ENCODE measurements around the gene MRPL20.
"Not testable (repeated sequence)": the region's sequence is repeated elsewhere in the genome, so short reads cannot be mapped to it uniquely, and the experiment has no call there.

Gene MRPL20

GRCh38 chr1:1380860-1381259, 26.2 kb downstream of the MRPL20 start:
- DNase-seq: no peak

- DNase-seq: no peak
Observed at GRCh38 chr1:1377540-1378205, 29.4 kb downstream of the MRPL20 start.

- no peak for DNase-seq
Observed at GRCh38 chr1:1376551-1377226, 30.4 kb downstream of the MRPL20 start.

- peak; percentile 98 for DNase-seq
Observed at GRCh38 chr1:1374929-1375662, 32.0 kb downstream of the MRPL20 start, which contains the start of gene AURKAIP1. Gene AURKAIP1 (minus strand): TSS chr1:1375207. CDS start chr1:1374756, 451 bp downstream.

- peak; percentile 71 for DNase-seq
Observed at GRCh38 chr1:1374589-1374928, 32.5 kb downstream of the MRPL20 start.

GRCh38 chr1:1373815-1374588, 33.1 kb downstream of the MRPL20 start:
- DNase-seq: no peak

GRCh38 chr1:1373051-1373814, 33.9 kb downstream of the MRPL20 start:
- DNase-seq: no peak

- DNase-seq: peak; percentile 93
Observed at GRCh38 chr1:1371746-1372711, 35.1 kb downstream of the MRPL20 start.

- peak; percentile 85 for DNase-seq
Observed at GRCh38 chr1:1371364-1371745, 35.7 kb downstream of the MRPL20 start.

GRCh38 chr1:1370771-1371300, 36.3 kb downstream of the MRPL20 start:
- DNase-seq: no peak

GRCh38 chr1:1370094-1370493, 37.0 kb downstream of the MRPL20 start:
- DNase-seq: not testable (repeated sequence)

GRCh38 chr1:1367315-1367714, 39.8 kb downstream of the MRPL20 start:
- DNase-seq: no peak

- DNase-seq: no peak
Observed at GRCh38 chr1:1366699-1367066, 40.4 kb downstream of the MRPL20 start.

- DNase-seq: no peak
Observed at GRCh38 chr1:1365875-1366698, 41.0 kb downstream of the MRPL20 start.

GRCh38 chr1:1364266-1364665, 42.8 kb downstream of the MRPL20 start:
- no peak for DNase-seq

- no peak for DNase-seq
Observed at GRCh38 chr1:1361982-1362423, 45.1 kb downstream of the MRPL20 start.

GRCh38 chr1:1361233-1361981, 45.7 kb downstream of the MRPL20 start:
- no peak for DNase-seq

- no peak for DNase-seq
Observed at GRCh38 chr1:1360506-1361169, 46.5 kb downstream of the MRPL20 start.
